ENCODE results near the gene SLC35F4. TPM values are rescaled to one million over a fixed set of nuclear protein-coding genes. Genes with fewer than 3 reads are reported as not detected.

Gene SLC35F4
- total and polyA plus RNA-seq, 2 donors: not detected

- 86% methylated on average over 5 of the region's 5 CpGs for WGBS
- H3K27me3 ChIP-seq (ENCODE audit: control insufficient read depth in 2 of 2, insufficient read depth in 1 of 2, low read length in 1 of 2): no peaks in the 10 kb centered on the region
- no peaks in the 10 kb centered on the region for H3K9me3 ChIP-seq (ENCODE audit: control insufficient read depth in 2 of 2, insufficient read depth in 1 of 2, low read length in 1 of 2)
- no peaks in the 10 kb centered on the region for H3K36me3 ChIP-seq (ENCODE audit: control insufficient read depth in 2 of 2, insufficient read depth in 2 of 2, low read length in 1 of 2)
- DNase-seq (ENCODE audit: low read depth in 6 of 9, low spot score in 9 of 9): no peak
- H3K4me1 ChIP-seq (ENCODE audit: control insufficient read depth in 2 of 2, insufficient read depth in 2 of 2, low read length in 2 of 2): no peaks in the 10 kb centered on the region
- H3K27ac ChIP-seq (ENCODE audit: low read depth in 1 of 2, low read length in 1 of 2): no peak overlapping the region
- no peak overlapping the region for H3K4me3 ChIP-seq (ENCODE audit: low read length in 2 of 2)
Observed at GRCh38 chr14:57574617-57575288, 291.1 kb downstream of the SLC35F4 start.

- Histone ChIP-seq H3K27me3 (ENCODE audit: control insufficient read depth in 2 of 2, insufficient read depth in 1 of 2, low read length in 1 of 2) (no peaks in the 10 kb centered on the region), H3K36me3 (ENCODE audit: control insufficient read depth in 2 of 2, insufficient read depth in 2 of 2, low read length in 1 of 2) (no peaks in the 10 kb centered on the region), H3K9me3 (ENCODE audit: control insufficient read depth in 2 of 2, insufficient read depth in 1 of 2, low read length in 1 of 2) (no peaks in the 10 kb centered on the region), H3K4me1 (ENCODE audit: control insufficient read depth in 2 of 2, insufficient read depth in 2 of 2, low read length in 2 of 2) (no peaks in the 10 kb centered on the region), H3K4me3 (ENCODE audit: low read length in 2 of 2) (no peak overlapping the region), H3K27ac (ENCODE audit: low read depth in 1 of 2, low read length in 1 of 2) (no peak overlapping the region)
- DNase-seq (ENCODE audit: low read depth in 6 of 9, low spot score in 9 of 9): no peak
- WGBS: 93% methylated on average over 3 of the region's 3 CpGs
Observed at GRCh38 chr14:57573173-57573572, 292.7 kb downstream of the SLC35F4 start.

DNA sequence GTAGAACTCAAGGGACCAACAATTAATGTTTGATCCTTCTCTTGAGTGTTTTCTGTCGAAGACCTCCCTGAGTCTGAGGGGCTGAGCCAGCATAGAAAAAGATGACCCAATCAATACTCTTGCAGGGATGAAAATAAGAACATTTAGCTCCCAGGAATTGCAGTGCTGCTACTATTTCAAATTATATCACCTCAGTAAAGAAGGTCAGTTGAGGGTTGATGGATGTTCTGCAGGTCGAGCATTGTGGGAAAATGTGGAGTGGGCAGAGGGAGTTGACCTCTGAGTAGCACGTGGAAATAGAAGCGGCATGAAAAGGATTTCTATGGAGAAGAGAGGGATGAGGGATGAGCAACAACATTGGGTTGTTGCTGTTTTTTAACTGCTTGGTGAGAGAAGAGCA is 297.3 kb downstream of the SLC35F4 start:
- H3K27ac ChIP-seq (ENCODE audit: low read depth in 1 of 2, low read length in 1 of 2): no peak overlapping the region
- no peaks in the 10 kb centered on the region for H3K27me3 ChIP-seq (ENCODE audit: control insufficient read depth in 2 of 2, insufficient read depth in 1 of 2, low read length in 1 of 2)
- no peaks in the 10 kb centered on the region for H3K9me3 ChIP-seq (ENCODE audit: control insufficient read depth in 2 of 2, insufficient read depth in 1 of 2, low read length in 1 of 2)
- DNase-seq (ENCODE audit: low read depth in 6 of 9, low spot score in 9 of 9): no peak
- no peaks in the 10 kb centered on the region for H3K4me1 ChIP-seq (ENCODE audit: control insufficient read depth in 2 of 2, insufficient read depth in 2 of 2, low read length in 2 of 2)
- H3K36me3 ChIP-seq (ENCODE audit: control insufficient read depth in 2 of 2, insufficient read depth in 2 of 2, low read length in 1 of 2): no peaks in the 10 kb centered on the region
- no peak overlapping the region for H3K4me3 ChIP-seq (ENCODE audit: low read length in 2 of 2)
- WGBS: 90% methylated on average over 4 of the region's 4 CpGs

DNA sequence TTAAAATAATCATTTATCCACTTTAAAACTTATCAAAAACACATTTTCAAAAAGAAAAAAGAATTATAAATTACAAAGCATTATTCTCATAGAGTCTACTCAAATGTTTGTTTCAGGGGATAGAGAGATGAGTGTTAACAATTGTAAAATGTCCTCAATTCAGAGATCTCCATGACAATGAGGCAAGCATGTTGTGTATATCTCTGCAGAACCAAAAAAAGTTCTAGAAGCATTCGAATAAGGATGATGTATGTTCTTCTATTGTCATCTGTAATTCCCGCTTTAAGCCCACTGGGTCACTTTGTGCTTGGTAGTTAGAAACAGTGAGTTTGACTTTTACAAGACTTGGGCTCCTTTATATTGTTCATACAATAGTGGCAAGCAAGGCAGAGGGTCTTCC is 298.7 kb downstream of the SLC35F4 start:
- Histone ChIP-seq H3K27me3 (ENCODE audit: control insufficient read depth in 2 of 2, insufficient read depth in 1 of 2, low read length in 1 of 2) (no peaks in the 10 kb centered on the region), H3K9me3 (ENCODE audit: control insufficient read depth in 2 of 2, insufficient read depth in 1 of 2, low read length in 1 of 2) (no peaks in the 10 kb centered on the region), H3K27ac (ENCODE audit: low read depth in 1 of 2, low read length in 1 of 2) (no peak overlapping the region), H3K4me1 (ENCODE audit: control insufficient read depth in 2 of 2, insufficient read depth in 2 of 2, low read length in 2 of 2) (no peaks in the 10 kb centered on the region), H3K36me3 (ENCODE audit: control insufficient read depth in 2 of 2, insufficient read depth in 2 of 2, low read length in 1 of 2) (no peaks in the 10 kb centered on the region), H3K4me3 (ENCODE audit: low read length in 2 of 2) (no peak overlapping the region)
- 94% methylated on average over 2 of the region's 2 CpGs for WGBS
- no peak for DNase-seq (ENCODE audit: low read depth in 6 of 9, low spot score in 9 of 9)

- H3K4me3 ChIP-seq (ENCODE audit: low read length in 2 of 2): no peak overlapping the region
- no peak for DNase-seq (ENCODE audit: low read depth in 6 of 9, low spot score in 9 of 9)
- no peaks in the 10 kb centered on the region for H3K9me3 ChIP-seq (ENCODE audit: control insufficient read depth in 2 of 2, insufficient read depth in 1 of 2, low read length in 1 of 2)
- no peaks in the 10 kb centered on the region for H3K4me1 ChIP-seq (ENCODE audit: control insufficient read depth in 2 of 2, insufficient read depth in 2 of 2, low read length in 2 of 2)
- no peaks in the 10 kb centered on the region for H3K36me3 ChIP-seq (ENCODE audit: control insufficient read depth in 2 of 2, insufficient read depth in 2 of 2, low read length in 1 of 2)
- 98% methylated on average over 3 of the region's 3 CpGs for WGBS
- H3K27me3 ChIP-seq (ENCODE audit: control insufficient read depth in 2 of 2, insufficient read depth in 1 of 2, low read length in 1 of 2): no peaks in the 10 kb centered on the region
- no peak overlapping the region for H3K27ac ChIP-seq (ENCODE audit: low read depth in 1 of 2, low read length in 1 of 2)
Observed at GRCh38 chr14:57560681-57561080, 305.2 kb downstream of the SLC35F4 start.

GRCh38 chr14:57559576-57559975 is 306.3 kb downstream of the SLC35F4 start:
- no peak overlapping the region for H3K4me3 ChIP-seq (ENCODE audit: low read length in 2 of 2)
- no peaks in the 10 kb centered on the region for H3K27me3 ChIP-seq (ENCODE audit: control insufficient read depth in 2 of 2, insufficient read depth in 1 of 2, low read length in 1 of 2)
- no peak for DNase-seq (ENCODE audit: low read depth in 6 of 9, low spot score in 9 of 9)
- no peaks in the 10 kb centered on the region for H3K9me3 ChIP-seq (ENCODE audit: control insufficient read depth in 2 of 2, insufficient read depth in 1 of 2, low read length in 1 of 2)
- no peak overlapping the region for H3K27ac ChIP-seq (ENCODE audit: low read depth in 1 of 2, low read length in 1 of 2)
- 80% methylated on average over 5 of the region's 5 CpGs for WGBS
- no peaks in the 10 kb centered on the region for H3K36me3 ChIP-seq (ENCODE audit: control insufficient read depth in 2 of 2, insufficient read depth in 2 of 2, low read length in 1 of 2)
- no peaks in the 10 kb centered on the region for H3K4me1 ChIP-seq (ENCODE audit: control insufficient read depth in 2 of 2, insufficient read depth in 2 of 2, low read length in 2 of 2)

DNA sequence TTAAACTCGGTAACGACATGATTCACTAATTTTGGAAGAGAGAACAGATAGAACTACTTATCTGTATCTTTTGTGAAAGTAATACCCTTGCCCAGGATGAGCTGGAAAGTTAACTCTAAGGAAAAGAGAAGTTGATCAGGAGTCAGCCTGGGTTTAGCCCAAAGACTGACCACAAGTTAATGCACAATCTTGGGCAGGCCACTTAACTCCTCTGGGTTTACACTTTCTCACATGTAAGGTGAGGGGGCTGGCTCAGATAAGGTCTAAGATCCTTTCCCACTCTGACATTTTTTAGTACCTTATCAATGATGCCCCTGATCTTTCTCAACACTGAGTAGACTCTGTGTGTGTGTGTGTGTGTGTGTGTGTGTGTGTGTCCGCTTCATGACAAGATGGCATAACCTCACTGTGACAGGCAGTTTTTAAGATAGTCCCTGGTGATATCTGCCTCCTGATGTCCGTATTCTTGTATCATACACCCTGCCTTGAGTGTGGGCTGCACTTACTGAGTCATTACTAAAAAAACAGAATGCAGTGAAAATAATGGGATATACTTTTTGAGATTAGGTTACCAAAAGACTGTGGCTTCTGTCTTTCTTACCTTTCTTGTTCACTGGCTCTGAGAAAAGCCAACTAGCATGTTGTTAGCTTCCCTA is 316.0 kb downstream of the SLC35F4 start:
- no peak for DNase-seq (ENCODE audit: low read depth in 6 of 9, low spot score in 9 of 9)
- WGBS: 89% methylated on average over 4 of the region's 4 CpGs
- no peaks in the 10 kb centered on the region for H3K4me1 ChIP-seq (ENCODE audit: control insufficient read depth in 2 of 2, insufficient read depth in 2 of 2, low read length in 2 of 2)

GRCh38 chr14:57549016-57549564 is 316.8 kb downstream of the SLC35F4 start:
- H3K9me3 ChIP-seq (ENCODE audit: control insufficient read depth in 2 of 2, insufficient read depth in 1 of 2, low read length in 1 of 2): peaks cover 0 to 9% of the 10 kb centered on the region in 2 donors
- DNase-seq (ENCODE audit: low read depth in 6 of 9, low spot score in 9 of 9): no peak
- H3K4me3 ChIP-seq (ENCODE audit: low read length in 2 of 2): no peak overlapping the region
- H3K36me3 ChIP-seq (ENCODE audit: control insufficient read depth in 2 of 2, insufficient read depth in 2 of 2, low read length in 1 of 2): no peaks in the 10 kb centered on the region
- no peaks in the 10 kb centered on the region for H3K4me1 ChIP-seq (ENCODE audit: control insufficient read depth in 2 of 2, insufficient read depth in 2 of 2, low read length in 2 of 2)
- WGBS: 89% methylated on average over 2 of the region's 2 CpGs
- H3K27me3 ChIP-seq (ENCODE audit: control insufficient read depth in 2 of 2, insufficient read depth in 1 of 2, low read length in 1 of 2): no peaks in the 10 kb centered on the region
- no peak overlapping the region for H3K27ac ChIP-seq (ENCODE audit: low read depth in 1 of 2, low read length in 1 of 2)

More for the DNA sequence above, 316.0 kb downstream of the SLC35F4 start:
- Histone ChIP-seq H3K27ac (ENCODE audit: low read depth in 1 of 2, low read length in 1 of 2) (no peak overlapping the region), H3K27me3 (ENCODE audit: control insufficient read depth in 2 of 2, insufficient read depth in 1 of 2, low read length in 1 of 2) (no peaks in the 10 kb centered on the region), H3K36me3 (ENCODE audit: control insufficient read depth in 2 of 2, insufficient read depth in 2 of 2, low read length in 1 of 2) (no peaks in the 10 kb centered on the region), H3K4me3 (ENCODE audit: low read length in 2 of 2) (no peak overlapping the region), H3K9me3 (ENCODE audit: control insufficient read depth in 2 of 2, insufficient read depth in 1 of 2, low read length in 1 of 2) (peaks cover 0 to 3% of the 10 kb centered on the region in 2 donors)

DNA sequence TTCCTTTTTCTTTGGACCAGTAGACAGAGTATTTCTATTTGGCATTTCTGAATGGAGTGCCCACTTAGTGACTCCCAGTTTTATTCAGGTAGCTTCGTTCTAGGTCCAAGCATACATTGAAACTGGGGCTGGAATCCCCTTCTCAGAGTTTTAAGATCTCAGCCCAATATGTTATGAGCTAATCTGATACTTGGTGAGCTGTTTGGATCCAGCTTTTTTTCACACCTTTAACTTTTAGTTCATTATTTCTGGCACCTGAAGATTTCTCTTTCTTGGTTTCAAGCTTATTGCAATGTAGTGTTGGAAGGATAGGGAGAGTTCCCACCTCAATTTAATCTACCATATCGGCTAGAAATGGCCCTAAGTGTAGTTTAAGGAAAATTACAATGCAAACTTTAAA is 318.8 kb downstream of the SLC35F4 start:
- H3K9me3 ChIP-seq (ENCODE audit: control insufficient read depth in 2 of 2, insufficient read depth in 1 of 2, low read length in 1 of 2): peaks cover 0 to 9% of the 10 kb centered on the region in 2 donors
- H3K27ac ChIP-seq (ENCODE audit: low read depth in 1 of 2, low read length in 1 of 2): no peak overlapping the region
- no peak for DNase-seq (ENCODE audit: low read depth in 6 of 9, low spot score in 9 of 9)
- H3K36me3 ChIP-seq (ENCODE audit: control insufficient read depth in 2 of 2, insufficient read depth in 2 of 2, low read length in 1 of 2): no peaks in the 10 kb centered on the region
- 87% methylated on average over 2 of the region's 2 CpGs for WGBS
- H3K4me1 ChIP-seq (ENCODE audit: control insufficient read depth in 2 of 2, insufficient read depth in 2 of 2, low read length in 2 of 2): no peaks in the 10 kb centered on the region
- no peaks in the 10 kb centered on the region for H3K27me3 ChIP-seq (ENCODE audit: control insufficient read depth in 2 of 2, insufficient read depth in 1 of 2, low read length in 1 of 2)
- H3K4me3 ChIP-seq (ENCODE audit: low read length in 2 of 2): no peak overlapping the region
